ENCODE data around the gene UPK3A. TPM values are rescaled to one million over a fixed set of nuclear protein-coding genes. Genes with fewer than 3 reads are reported as not detected.

The UPK3A gene
- total RNA-seq, 4 donors from 2014 or later = not detected

DNA sequence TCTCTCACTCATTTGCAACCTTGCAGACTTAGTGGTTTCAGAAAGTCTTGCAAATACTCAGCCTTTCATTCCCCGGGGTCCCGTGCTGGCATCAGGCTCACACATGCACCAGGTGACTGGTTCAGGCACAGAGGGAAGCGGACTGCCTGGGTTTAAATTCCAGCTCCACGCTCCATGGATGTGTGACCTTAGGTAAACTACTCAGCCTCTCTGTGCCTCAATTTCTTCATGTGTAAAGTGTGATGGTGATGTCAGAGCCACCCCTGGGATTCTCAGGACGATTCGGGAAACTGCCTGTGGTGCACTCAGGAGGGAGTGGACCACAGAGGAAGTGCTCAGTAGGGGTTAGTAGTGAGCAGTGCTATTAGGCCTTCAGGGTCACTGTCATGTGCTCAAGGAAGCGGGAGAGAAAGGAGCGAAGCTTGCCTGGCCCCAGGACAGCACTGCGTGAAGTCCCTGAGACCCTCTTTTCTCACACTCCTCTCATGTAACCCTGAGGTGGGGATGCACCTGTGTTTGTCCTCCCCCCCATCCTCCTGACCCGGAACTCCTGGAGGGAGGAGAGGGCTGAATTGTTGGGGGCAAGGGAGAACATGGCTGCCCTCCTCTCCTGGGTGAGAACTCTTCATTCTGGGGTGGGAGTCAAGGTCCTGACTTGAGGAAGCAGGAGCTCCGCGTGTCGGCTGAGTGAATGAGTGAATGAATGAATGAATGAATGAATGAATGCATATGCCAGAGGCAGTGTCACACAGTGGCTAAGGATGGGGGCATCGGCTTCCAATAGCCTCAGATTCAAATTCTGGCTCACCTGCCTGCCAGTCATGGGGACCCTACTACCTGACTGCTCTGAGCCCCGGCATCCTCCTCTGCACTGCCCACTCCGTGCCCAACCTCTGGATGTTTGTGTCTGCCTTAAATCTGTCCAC is 14.4 kb upstream of the UPK3A start:
- no peaks in the 10 kb centered on the region for H3K27me3 ChIP-seq
- H3K4me1 ChIP-seq = peaks cover 11 to 51% (median 19%) of the 10 kb centered on the region in 3 donors
- H3K9me3 ChIP-seq = no peaks in the 10 kb centered on the region
- H3K27ac ChIP-seq = peak overlapping the region in 2 of 4 donors; percentile 33 to 84
- H3K36me3 ChIP-seq = no peaks in the 10 kb centered on the region
- WGBS, 2 donors = 80 to 83% methylated on average over 8 to 15 of the region's 16 CpGs
- TF ChIP-seq, protein P1, sequence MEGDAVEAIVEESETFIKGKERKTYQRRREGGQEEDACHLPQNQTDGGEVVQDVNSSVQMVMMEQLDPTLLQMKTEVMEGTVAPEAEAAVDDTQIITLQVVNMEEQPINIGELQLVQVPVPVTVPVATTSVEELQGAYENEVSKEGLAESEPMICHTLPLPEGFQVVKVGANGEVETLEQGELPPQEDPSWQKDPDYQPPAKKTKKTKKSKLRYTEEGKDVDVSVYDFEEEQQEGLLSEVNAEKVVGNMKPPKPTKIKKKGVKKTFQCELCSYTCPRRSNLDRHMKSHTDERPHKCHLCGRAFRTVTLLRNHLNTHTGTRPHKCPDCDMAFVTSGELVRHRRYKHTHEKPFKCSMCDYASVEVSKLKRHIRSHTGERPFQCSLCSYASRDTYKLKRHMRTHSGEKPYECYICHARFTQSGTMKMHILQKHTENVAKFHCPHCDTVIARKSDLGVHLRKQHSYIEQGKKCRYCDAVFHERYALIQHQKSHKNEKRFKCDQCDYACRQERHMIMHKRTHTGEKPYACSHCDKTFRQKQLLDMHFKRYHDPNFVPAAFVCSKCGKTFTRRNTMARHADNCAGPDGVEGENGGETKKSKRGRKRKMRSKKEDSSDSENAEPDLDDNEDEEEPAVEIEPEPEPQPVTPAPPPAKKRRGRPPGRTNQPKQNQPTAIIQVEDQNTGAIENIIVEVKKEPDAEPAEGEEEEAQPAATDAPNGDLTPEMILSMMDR (IDR thresholded peaks at IDR 0.05) = no peak
- TF ChIP-seq POLR2A (IDR thresholded peaks at IDR 0.05) = no peak
- intact Hi-C loops (cut with DNase I) = loop anchor here (5.0 kb wide), 1 partner anchor 162 kb away; no protein-coding TSS in a partner anchor
- DNase-seq = no peak
- no peak overlapping the region for H3K4me3 ChIP-seq

GRCh38 chr22:45271667-45272201 is 13.0 kb upstream of the UPK3A start:
- DNase-seq = no peak
- Histone ChIP-seq H3K4me1 (peaks cover 11 to 51% (median 19%) of the 10 kb centered on the region in 3 donors), H3K27me3 (no peaks in the 10 kb centered on the region), H3K9me3 (no peaks in the 10 kb centered on the region), H3K4me3 (no peak overlapping the region), H3K27ac (peak overlapping the region; percentile 44 to 85 (median 76)), H3K36me3 (no peaks in the 10 kb centered on the region)
- intact Hi-C loops (cut with DNase I) = loop anchor here (5.0 kb wide), 1 partner anchor 161 kb away; no protein-coding TSS in a partner anchor
- TF ChIP-seq, protein P1 (IDR thresholded peaks at IDR 0.05) = no peak
- peak in 1 of 4 donors; percentile 9 for TF ChIP-seq POLR2A (IDR thresholded peaks at IDR 0.05)
- 21 to 49% methylated on average over 6 to 13 of the region's 13 CpGs for WGBS, 2 donors

DNA sequence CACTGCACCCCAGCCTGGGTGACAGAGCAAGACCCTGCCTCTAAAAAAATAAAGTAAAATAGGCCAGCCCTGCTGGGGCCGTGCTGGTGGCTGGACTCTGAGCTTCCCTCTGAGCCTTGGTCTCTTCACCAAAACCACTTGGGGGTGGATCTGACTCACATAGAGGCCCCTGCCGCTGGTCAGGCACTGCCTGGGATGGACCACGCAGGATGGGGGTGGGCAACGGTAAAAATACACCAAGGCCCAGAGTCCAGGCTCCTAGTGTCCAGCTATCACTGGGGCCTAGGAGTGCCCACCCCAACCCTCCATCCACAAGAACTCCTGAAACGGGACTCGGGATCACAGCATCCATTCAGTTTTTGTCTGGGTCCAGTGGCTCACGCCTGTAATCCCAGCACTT is 12.3 kb upstream of the UPK3A start:
- 78 to 83% methylated on average over 1 to 4 of the region's 7 CpGs for WGBS, 2 donors
- intact Hi-C loops (cut with DNase I) = loop anchor here (5.0 kb wide), 1 partner anchor 160 kb away; no protein-coding TSS in a partner anchor
- Histone ChIP-seq H3K27me3 (no peaks in the 10 kb centered on the region), H3K36me3 (no peaks in the 10 kb centered on the region), H3K4me3 (no peak overlapping the region), H3K9me3 (no peaks in the 10 kb centered on the region), H3K4me1 (peaks cover 11 to 51% (median 19%) of the 10 kb centered on the region in 3 donors), H3K27ac (peak overlapping the region; percentile 44 to 85 (median 76))
- DNase-seq = no peak
- TF ChIP-seq, protein P1 (IDR thresholded peaks at IDR 0.05) = no peak
- TF ChIP-seq POLR2A (IDR thresholded peaks at IDR 0.05) = no peak

DNA sequence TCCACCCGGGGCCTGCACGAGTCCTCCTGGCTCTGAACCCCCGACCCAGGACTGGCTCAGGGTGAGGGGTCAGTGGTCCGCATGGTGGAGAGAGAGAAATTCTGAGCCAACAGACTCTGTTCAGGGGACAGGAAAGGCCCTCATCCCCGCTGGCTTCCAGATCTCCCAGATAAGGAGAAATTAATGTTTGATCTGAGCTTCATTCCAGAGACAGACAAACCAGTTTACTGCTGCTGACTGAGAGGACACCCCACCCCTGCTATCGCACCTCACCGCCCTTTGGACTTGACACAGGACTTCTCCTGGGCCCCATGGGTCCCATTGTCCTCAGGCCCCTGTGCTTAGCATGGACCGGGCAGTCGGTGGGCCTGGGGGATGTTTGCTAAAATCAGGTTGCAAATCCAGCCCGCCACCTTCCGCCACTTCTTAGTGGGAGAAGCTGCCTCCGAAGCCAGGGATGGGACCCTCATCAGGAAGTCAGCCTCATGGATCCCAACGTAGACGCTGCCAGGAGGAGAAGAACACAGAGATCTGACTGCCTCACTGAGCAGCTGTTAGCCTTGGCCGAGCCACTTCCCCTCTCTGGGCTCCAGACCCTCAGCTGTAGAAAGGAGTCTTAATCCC is 11.2 kb upstream of the UPK3A start:
- intact Hi-C loops (cut with DNase I) = loop anchor here (5.0 kb wide), 1 partner anchor 159 kb away; no protein-coding TSS in a partner anchor
- no peak for DNase-seq

More for the DNA sequence above, 11.2 kb upstream of the UPK3A start:
- Histone ChIP-seq H3K27me3 (no peaks in the 10 kb centered on the region), H3K36me3 (no peaks in the 10 kb centered on the region), H3K4me1 (peaks cover 6 to 44% (median 15%) of the 10 kb centered on the region in 3 donors), H3K27ac (peak overlapping the region in 2 of 4 donors; percentile 34 to 84), H3K9me3 (no peaks in the 10 kb centered on the region), H3K4me3 (no peak overlapping the region)
- no peak for TF ChIP-seq POLR2A (IDR thresholded peaks at IDR 0.05)
- TF ChIP-seq, protein P1 (IDR thresholded peaks at IDR 0.05) = no peak
- 73 to 87% methylated on average over 3 to 9 of the region's 15 CpGs for WGBS, 2 donors
